DMS53 treated with DMSO at 0.1 percent for 48 hours (cell line): ENCODE measurements around the gene FHIP1A.

ENCODE experiments used
- DNase-seq: peaks from one replicate; lab custom pipeline; 2025; ENCODE audit not compliant: unreplicated experiment; lab: John Stamatoyannopoulos, UW

FHIP1A gene

GRCh38 chr4:151455212-151455611, 46.2 kb downstream of the FHIP1A start:
- no peak for DNase-seq

GRCh38 chr4:151458148-151458547, 49.2 kb downstream of the FHIP1A start:
- no peak for DNase-seq
